Measurements from ENCODE around the gene PGBD4.
"Not testable (repeated sequence)": the region's sequence is repeated elsewhere in the genome, so short reads cannot be mapped to it uniquely, and the experiment has no call there.

Gene PGBD4

GRCh38 chr15:34114739-34115138, 12.9 kb downstream of the PGBD4 start:
- DNase-seq = no peak

GRCh38 chr15:34116620-34117019, 14.7 kb downstream of the PGBD4 start:
- no peak for DNase-seq

- no peak for DNase-seq
Observed at GRCh38 chr15:34119291-34119690, 17.4 kb downstream of the PGBD4 start.

GRCh38 chr15:34120420-34120819, 18.5 kb downstream of the PGBD4 start:
- DNase-seq = not testable (repeated sequence)

GRCh38 chr15:34121786-34122185, 19.9 kb downstream of the PGBD4 start:
- not testable (repeated sequence) for DNase-seq

GRCh38 chr15:34122771-34123183, 20.9 kb downstream of the PGBD4 start:
- no peak for DNase-seq

- no peak for DNase-seq
Observed at GRCh38 chr15:34124651-34125050, 22.8 kb downstream of the PGBD4 start.

GRCh38 chr15:34125945-34126344, 24.1 kb downstream of the PGBD4 start:
- no peak for DNase-seq

- no peak for DNase-seq
Observed at GRCh38 chr15:34126522-34126921, 24.6 kb downstream of the PGBD4 start.

GRCh38 chr15:34128898-34129297, 27.0 kb downstream of the PGBD4 start:
- no peak for DNase-seq

- DNase-seq = no peak
Observed at GRCh38 chr15:34132881-34133280, 31.0 kb downstream of the PGBD4 start.

- no peak for DNase-seq
Observed at GRCh38 chr15:34133511-34133910, 31.6 kb downstream of the PGBD4 start.

- no peak for DNase-seq
Observed at GRCh38 chr15:34147371-34148140, 45.7 kb downstream of the PGBD4 start.

- DNase-seq = no peak
Observed at GRCh38 chr15:34154725-34155204, 52.9 kb downstream of the PGBD4 start.

- no peak for DNase-seq
Observed at GRCh38 chr15:34155859-34156258, 54.0 kb downstream of the PGBD4 start.

Measured in activated CD4-positive, alpha-beta T cell treated with anti-CD3 and anti-CD28 coated beads, Interleukin-2, amount 50 U/mL, for 1 hour (primary cell).